GM12864 (cell line): Measurements from ENCODE around the gene GJA3.
"Not testable (repeated sequence)": the region's sequence is repeated elsewhere in the genome, so short reads cannot be mapped to it uniquely, and the experiment has no call there.

ENCODE experiments used
- DNase-seq: peaks from one replicate; pipeline ENCODE4 v3.0.0-alpha.2; 2011; ENCODE audit warnings: low read depth
- H3K4me3 ChIP-seq: 2 replicates; pipeline ENCODE4 v1.5.1; 2011; ENCODE audit warnings: mild to moderate bottlenecking, low read depth, low read length, control low read depth
- TF ChIP-seq, protein P1 (sequence below): IDR thresholded peaks from 2 replicates; pipeline ENCODE4 v1.5.1; 2011; ENCODE audit warnings: low read depth, mild to moderate bottlenecking, moderate library complexity, low read length, control low read depth, inconsistent platforms; ENCODE audit errors: missing control alignments

GJA3 gene

DNA sequence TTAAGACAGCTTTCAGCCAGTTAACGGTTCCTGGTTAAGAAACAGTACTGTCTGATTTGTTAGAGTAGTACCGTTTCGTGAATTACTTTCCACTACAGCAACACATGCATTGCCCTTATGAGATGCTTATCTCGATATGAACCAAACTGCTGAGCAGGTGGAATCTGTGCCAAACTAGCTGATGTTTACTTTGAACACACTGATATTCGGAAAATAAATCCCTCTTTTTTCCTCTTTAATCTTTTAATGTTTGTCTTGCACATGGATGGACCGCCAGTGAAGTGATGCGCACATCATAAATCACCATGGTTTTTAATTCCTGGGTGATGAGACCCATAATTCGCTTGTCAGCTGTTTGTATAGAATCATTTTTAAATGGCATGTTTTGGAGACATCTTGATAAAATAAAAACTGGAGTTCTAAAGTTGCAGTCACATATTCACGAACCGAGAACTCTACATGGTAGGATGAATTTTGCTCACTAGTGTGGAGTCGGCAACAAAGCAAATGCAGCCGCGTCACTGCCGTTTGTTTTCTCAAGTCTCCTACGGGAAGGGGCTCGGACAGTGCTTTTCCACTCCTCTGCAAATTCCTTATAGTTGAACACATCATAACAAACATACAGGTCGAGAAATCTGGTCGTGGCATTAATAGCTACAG lies 1.1 kb downstream of the GJA3 start:
- no peak overlapping the region for H3K4me3 ChIP-seq
- TF ChIP-seq, protein P1, sequence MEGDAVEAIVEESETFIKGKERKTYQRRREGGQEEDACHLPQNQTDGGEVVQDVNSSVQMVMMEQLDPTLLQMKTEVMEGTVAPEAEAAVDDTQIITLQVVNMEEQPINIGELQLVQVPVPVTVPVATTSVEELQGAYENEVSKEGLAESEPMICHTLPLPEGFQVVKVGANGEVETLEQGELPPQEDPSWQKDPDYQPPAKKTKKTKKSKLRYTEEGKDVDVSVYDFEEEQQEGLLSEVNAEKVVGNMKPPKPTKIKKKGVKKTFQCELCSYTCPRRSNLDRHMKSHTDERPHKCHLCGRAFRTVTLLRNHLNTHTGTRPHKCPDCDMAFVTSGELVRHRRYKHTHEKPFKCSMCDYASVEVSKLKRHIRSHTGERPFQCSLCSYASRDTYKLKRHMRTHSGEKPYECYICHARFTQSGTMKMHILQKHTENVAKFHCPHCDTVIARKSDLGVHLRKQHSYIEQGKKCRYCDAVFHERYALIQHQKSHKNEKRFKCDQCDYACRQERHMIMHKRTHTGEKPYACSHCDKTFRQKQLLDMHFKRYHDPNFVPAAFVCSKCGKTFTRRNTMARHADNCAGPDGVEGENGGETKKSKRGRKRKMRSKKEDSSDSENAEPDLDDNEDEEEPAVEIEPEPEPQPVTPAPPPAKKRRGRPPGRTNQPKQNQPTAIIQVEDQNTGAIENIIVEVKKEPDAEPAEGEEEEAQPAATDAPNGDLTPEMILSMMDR = no peak
- no peak for DNase-seq

- TF ChIP-seq, protein P1 = no peak
Observed at GRCh38 chr13:20157151-20157796, 3.6 kb downstream of the GJA3 start.

GRCh38 chr13:20156702-20157101 lies 4.2 kb downstream of the GJA3 start:
- no peak overlapping the region for H3K4me3 ChIP-seq
- no peak for DNase-seq
- TF ChIP-seq, protein P1 = no peak

More at GRCh38 chr13:20157151-20157796, 3.6 kb downstream of the GJA3 start:
- no peak for DNase-seq
- no peak overlapping the region for H3K4me3 ChIP-seq

DNA sequence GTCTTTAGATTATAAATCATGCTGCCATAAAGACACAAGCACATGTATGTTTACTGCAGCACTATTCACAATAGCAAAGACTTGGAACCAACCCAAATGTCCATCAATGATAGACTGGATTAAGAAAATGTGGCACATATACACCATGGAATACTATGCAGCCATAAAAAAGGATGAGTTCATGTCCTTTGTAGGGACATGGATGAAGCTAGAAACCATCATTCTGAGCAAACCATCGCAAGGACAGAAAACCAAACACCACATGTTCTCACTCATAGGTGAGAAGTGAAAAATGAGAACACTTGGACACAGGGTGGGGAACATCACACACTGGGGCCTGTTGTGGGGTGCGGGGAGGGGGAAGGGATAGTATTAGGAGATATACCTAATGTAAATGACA lies 7.6 kb downstream of the GJA3 start:
- H3K4me3 ChIP-seq, DNase-seq: not testable (repeated sequence)

DNA sequence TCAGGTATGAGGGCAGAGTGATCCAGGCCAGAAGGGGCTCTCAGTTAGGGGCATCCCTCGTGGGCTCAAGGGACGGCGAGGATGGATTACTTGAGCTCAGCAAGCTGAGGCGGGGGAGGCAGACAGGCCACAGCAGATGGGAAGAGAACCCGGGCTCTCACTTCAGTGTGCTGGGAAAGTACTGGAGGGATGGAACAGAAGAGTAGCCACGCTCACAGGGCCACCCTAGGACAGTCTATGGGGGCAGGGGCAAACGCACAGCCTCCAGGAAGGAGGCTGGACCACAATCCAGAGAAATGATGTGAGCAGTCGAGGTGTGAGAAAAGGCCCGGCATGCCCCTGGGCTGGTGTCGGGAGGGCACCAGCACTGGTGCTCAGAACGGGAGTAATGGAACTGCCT lies 9.2 kb downstream of the GJA3 start:
- H3K4me3 ChIP-seq = no peak overlapping the region
- DNase-seq = no peak
- TF ChIP-seq, protein P1 = no peak

DNA sequence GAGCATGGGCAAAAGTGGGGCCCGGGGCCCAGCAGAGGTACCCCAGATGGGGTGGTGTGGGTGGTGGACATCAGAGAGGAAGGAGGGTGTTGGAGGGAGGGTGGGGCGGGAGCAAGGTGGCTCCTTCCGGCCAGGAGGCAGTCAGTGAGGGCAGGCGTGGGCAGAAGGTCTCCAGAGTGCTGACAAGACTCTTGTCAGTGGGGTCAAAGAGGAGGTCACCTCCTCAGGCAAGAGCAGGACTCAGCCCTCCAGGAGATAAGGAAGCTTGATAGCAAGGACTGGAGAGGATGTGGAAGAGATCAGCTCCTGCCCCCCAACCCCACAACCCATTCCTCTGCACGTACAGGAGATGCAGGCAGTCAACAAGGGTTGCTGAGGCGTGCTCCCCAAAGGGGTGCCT lies 9.8 kb downstream of the GJA3 start:
- TF ChIP-seq, protein P1 = no peak
- no peak overlapping the region for H3K4me3 ChIP-seq
- no peak for DNase-seq

DNA sequence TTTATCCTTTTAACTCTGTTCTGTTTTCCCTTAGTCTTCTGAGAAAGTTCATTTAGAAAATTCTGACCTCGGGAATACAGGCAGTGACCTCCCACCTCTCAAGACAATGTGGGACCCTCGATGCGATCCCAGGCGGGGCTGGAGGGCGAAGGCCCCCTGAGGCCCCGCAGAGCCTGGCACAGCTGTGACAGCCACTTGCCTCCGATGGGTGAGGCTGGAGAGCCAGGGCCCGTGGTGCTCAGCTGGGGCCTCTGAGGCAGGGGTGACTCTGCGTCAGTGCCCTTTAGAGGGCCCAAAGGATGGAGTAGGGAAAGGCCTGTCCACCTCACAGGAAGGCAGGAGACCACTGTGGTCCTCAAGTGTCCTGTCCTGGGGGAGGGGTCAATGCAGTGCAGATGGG lies 10.3 kb downstream of the GJA3 start:
- TF ChIP-seq, protein P1 = no peak
- no peak for DNase-seq
- H3K4me3 ChIP-seq = no peak overlapping the region
